ENCODE measurements around the gene BTBD3.

Gene BTBD3

DNA sequence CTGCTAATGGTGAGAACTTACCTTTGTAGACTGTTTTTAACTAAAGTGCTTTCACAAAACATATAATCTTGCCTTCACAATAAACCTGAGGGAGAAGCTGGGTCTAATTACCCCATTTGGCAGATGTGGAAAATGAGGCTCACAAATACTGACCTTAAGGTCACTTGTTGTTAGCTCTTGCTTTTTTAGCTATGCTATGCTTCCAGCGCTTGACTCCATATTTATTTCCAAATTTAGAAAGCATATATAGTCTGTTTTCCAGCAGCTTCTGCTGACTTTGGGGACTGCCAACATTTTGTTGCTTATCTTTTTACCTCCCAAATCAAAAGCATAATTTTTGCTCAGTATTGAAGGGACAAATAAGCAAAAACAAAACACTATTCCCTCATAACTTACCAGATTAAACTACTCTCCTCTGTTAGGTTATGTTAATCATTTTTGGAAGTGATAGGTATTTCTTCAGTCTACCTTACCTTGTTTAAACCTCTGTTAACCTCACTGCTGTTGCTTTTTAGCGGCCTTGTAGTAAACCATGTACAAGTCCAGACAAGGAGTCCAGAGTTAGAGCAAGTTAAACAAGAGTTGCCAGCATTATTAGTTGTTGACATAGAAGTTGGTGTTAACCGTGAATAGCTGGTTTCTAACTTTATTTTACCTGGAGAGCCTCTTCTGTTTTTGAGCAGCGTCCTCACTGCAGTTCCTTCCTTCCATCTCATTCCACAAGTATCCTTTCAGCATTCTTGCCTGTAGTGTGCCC, 4.9 kb upstream of the BTBD3 start:
- DNase-seq (ENCODE audit: low read depth in 2 of 2) = no peak

GRCh38 chr20:11918391-11918845, 725 bp downstream of the BTBD3 start:
- DNase-seq (ENCODE audit: low read depth in 2 of 2) = no peak

- DNase-seq (ENCODE audit: low read depth in 2 of 2) = no peak
These were observed 1.3 kb downstream of the BTBD3 start for GRCh38 chr20:11918981-11919380.

GRCh38 chr20:11919581-11919980, 1.9 kb downstream of the BTBD3 start:
- no peak for DNase-seq (ENCODE audit: low read depth in 2 of 2)

- no peak for DNase-seq (ENCODE audit: low read depth in 2 of 2)
These were observed 2.4 kb downstream of the BTBD3 start for GRCh38 chr20:11920083-11920482.

- DNase-seq (ENCODE audit: low read depth in 2 of 2) = no peak
These were observed 3.6 kb downstream of the BTBD3 start for GRCh38 chr20:11921321-11921720.

DNA sequence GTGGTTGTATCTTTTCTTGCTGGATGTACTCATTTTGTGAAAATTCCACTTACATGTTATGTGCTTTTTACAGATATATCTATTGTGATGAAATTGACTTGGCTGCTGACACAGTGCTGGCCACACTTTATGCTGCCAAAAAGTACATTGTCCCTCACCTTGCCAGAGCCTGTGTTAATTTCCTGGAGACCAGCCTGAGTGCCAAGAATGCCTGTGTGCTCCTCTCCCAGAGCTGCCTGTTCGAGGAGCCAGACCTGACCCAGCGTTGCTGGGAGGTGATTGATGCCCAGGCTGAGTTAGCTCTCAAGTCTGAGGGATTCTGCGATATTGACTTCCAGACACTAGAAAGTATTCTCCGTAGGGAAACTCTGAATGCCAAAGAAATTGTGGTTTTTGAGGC, 4.9 kb downstream of the BTBD3 start:
- no peak for DNase-seq (ENCODE audit: low read depth in 2 of 2)

DNA sequence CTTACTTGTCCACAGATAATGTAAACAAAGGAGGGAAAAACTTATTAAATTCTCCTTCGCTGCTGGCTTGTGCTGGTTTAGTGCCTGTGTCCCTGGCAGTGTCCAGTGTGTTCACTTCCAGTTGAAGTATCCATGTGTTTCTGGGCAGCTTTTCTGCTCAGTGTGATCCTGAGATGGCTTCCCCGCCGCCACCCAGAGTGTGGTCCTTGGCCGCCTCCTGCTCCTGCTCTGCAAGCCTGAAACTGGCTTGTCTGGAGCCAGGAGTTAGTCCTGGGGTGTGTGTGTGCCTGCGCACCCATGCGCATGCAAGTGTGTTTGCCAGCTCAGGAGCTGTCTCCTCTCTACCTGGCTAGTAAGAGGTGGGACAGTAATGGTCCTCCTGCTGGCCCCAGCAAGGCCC, 7.2 kb downstream of the BTBD3 start:
- DNase-seq (ENCODE audit: low read depth in 2 of 2) = no peak

- no peak for DNase-seq (ENCODE audit: low read depth in 2 of 2)
These were observed 8.8 kb downstream of the BTBD3 start for GRCh38 chr20:11926292-11926998.

- DNase-seq (ENCODE audit: low read depth in 2 of 2) = no peak
These were observed 12.3 kb downstream of the BTBD3 start for GRCh38 chr20:11929947-11930346.

DNA sequence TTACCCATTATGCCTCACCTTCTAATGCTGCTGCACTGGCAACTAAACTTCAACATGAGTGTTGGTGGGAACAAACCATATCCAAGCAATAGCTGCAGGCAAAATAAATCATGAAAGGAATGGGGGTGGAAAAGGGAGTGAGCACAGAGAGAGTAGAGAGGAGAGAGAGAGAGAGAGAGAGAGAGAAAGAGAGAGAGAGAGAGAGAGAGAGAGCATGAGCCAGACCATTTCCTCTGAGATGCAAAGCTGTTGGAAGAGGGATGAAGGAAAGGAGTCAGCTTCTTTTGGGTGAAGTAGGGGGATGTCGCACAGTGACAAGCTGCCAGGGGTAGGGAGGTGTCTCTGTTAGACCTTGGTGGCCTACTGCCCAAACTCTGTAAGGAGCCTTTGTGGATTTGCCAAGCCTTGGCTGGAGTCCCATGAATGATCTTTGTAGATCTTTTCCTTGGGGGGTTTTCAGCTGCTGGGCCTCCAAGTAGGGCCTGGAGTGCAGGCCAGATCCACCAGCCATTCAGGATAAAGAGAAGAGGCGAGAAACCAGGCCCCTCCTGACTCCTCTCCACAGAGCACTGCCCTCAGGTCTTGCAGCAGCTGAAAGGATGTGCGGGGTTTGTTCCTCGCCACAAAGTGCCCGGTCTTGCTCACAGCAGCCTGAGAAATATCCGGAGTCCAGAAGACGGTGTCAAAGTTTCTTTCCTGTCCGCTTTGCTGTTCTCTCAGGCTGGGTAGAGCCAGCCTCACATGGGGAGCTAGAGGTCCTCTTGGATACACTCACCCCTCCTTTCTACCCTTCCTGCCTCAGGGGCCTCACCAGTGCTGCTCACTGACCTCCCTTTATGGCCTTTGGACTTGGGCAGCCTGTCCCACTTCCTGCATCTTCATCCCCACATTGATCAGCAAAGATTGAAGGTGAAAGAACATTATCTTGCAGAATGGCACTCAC, 17.8 kb downstream of the BTBD3 start:
- DNase-seq (ENCODE audit: low read depth in 2 of 2) = no peak

DNA sequence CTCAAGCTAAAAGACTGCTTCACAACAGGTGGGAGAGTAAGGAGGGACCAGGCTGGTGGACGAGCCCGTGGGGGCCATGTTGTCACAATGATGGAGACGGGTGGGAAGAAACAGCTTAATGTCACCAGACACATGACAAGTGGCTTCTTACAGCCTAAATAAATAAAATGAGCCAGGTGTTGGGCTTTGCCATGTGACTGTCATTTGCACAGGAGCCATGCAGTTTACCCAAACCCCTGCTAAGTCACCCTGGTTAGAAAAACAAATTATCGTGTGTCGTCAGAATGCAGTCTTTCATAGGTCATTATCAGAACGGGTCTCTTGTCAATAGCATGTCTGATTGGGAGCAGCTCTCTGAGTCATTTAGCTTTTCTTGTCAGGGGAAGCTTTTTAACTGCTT, 18.5 kb downstream of the BTBD3 start:
- DNase-seq (ENCODE audit: low read depth in 2 of 2) = no peak

DNA sequence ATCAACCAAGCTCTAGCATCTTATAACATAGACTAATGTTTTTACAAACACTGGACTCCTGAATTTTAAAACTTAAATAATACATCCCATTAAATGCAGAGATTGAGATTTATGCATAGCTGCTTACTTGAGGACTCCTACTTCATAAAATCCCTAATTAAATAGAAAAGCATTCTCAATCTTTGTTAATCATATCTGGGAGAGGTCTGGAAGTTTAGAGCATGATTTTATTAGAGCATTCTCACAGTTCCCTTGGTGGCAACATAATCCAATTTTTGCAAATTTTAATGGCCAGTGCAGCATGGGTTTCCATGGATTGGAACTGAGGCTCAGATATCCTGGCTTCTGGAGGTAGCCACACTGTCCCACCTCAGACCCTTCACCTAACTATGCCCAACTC, 19.5 kb downstream of the BTBD3 start:
- DNase-seq (ENCODE audit: low read depth in 2 of 2) = no peak

DNA sequence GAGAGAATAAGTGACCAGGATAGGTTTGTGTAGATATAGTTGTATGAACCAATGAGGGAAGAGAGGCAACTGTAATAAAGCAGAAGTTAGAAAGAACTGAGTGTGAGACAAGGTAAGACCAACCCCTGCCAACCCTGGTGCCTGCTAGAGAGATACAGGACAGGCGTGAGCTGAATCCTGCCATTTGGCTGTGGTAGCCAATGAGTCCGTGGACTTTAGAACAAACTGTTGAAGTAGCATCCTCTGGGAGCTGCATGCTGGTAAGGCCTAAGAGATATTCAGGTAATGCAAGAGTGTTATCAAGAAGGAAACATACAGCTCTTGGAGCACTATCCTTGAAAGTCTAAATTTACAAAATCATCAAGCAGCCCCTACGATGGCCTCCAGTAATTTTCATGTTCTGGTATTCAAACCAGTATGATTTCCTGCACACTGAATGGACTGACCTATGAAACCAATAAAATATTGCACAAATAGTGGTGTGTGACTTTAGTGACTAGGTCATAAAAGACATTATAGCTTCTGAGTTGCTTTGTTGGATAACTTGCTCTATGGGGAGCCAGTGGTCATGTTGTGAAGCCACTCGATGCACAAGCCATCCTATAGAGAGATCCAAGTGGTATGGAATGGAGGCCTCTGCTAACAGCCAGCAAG, 24.0 kb downstream of the BTBD3 start:
- DNase-seq (ENCODE audit: low read depth in 2 of 2) = no peak

- no peak for DNase-seq (ENCODE audit: low read depth in 2 of 2)
These were observed 26.1 kb downstream of the BTBD3 start for GRCh38 chr20:11943778-11944177.

GRCh38 chr20:11948806-11949205, 31.1 kb downstream of the BTBD3 start:
- no peak for DNase-seq (ENCODE audit: low read depth in 2 of 2)

- DNase-seq (ENCODE audit: low read depth in 2 of 2) = no peak
These were observed 32.0 kb downstream of the BTBD3 start for GRCh38 chr20:11949711-11950110.

DNA sequence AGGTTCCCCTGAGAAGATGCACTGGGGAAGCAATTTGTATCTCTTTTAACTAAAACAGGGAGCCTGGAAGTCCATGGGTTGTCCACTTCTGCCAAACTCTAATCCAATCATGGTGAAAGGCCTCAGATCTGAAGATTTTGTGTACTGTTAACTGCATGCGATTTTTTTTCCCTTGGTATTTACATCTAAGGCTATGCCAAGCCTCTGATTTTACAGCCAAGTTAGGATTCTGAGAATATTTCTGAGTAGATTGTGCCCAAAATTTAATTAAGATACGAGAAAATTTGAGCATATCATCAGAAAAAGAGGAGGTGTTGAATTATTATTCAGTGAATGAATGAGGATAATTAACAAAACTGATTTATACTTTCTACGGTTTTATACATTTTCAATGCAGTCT, 34.0 kb downstream of the BTBD3 start:
- no peak for DNase-seq (ENCODE audit: low read depth in 2 of 2)

DNA sequence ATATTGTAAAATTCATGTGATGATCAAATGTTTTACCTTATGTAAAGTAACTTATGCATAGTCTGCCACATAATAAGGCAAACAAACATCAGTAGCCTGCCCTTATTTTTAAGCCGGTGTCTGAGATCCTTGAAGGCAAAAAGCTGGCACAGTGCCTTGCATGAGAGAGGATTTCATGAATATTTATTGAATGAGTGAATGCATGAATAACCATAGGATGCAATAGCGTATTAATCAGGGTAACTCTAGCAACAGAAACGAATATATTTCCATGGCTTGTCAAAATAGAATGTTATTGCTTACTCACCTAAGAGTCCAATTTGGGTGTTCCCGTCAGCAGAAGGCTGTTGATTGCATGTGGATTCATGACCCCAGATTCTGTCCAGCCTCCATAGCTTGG, 34.9 kb downstream of the BTBD3 start:
- no peak for DNase-seq (ENCODE audit: low read depth in 2 of 2)

DNA sequence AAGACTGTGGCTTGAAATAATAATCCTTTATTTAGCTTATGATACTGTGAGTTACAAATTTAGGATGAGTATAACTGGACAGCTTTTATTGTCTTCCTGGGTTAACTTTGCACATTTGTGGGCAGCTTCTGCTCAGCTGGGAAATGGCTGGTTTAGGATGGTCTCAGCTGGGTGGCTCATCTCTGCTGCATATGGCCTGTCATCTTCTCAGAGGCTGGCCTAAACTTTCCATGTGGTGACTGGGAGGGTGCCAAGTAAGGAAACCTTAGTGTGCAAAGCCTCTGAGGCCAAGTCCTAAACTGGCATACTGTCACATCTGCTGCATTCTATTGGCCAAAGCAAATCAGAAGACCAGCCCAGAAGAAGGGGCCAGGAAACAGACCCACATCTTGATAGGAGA, 40.2 kb downstream of the BTBD3 start:
- DNase-seq (ENCODE audit: low read depth in 2 of 2) = no peak

DNA sequence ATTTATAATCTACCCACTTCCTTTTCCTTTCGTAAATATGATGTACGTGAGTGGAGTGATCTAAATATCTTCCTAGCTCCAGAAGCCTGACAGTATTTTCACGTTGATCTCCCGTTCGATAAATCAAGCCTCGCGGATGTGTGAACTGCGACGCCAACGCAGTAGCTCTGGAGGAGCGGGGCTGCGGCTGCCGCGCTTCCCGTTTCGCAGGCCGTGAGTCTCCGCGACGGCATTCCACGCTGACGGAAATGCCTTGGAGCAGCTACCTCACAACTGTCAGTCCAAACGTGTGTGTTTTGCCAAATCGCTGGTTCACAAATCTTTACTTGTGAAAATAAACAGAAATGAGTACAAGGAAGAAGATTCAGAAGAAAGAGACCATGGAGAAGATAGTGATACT, 41.2 kb downstream of the BTBD3 start:
- no peak for DNase-seq (ENCODE audit: low read depth in 2 of 2)

DNA sequence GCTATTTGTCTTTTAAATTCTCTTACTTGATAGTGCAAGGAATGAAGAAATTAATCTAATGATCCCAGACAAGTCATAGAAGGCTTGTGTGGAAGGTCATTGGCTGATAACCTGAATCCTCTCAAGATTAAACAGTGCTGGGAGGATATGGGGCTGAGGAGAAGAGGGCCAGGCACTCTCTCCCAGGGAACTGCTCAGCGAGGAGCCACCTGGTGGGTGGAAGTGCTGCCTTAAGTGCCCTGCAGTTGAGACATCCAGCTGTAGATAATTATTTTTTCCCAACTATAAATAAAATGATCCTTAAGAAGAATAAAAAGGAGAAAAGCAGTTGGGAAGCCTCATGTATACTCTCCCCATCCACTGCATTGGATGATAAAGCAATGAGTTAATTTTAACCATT, 47.9 kb downstream of the BTBD3 start:
- no peak for DNase-seq (ENCODE audit: low read depth in 2 of 2)

All from stimulated activated CD4-positive, alpha-beta T cell treated with anti-CD3 and anti-CD28 coated beads, Interleukin-15, amount 100 ng/mL, for 48 hours (primary cell).